Sigmoid colon (tissue), 7 donors: Measurements from ENCODE around the gene GOPC. TPM values are rescaled to one million over a fixed set of nuclear protein-coding genes. Genes with fewer than 3 reads are reported as not detected.

ENCODE experiments used
- DNase-seq: peaks from one replicate; pipeline ENCODE4 v3.0.0-alpha.2; 2019
- H3K27ac ChIP-seq, 4 donors: fragments of 200-600 bp; sonication (generic); one replicate each; pipeline ENCODE4 v1.5.1; 2016 to 2019; ENCODE audit warnings: mild to moderate bottlenecking in 1 of 4
- H3K27me3 ChIP-seq, 3 donors: fragments of 200-600 bp; sonication (generic); one replicate each; pipeline ENCODE4 v1.5.1; 2019; ENCODE audit warnings: mild to moderate bottlenecking in 1 of 3
- H3K36me3 ChIP-seq, 4 donors: fragments of 200-600 bp; sonication (generic); one replicate each; pipeline ENCODE4 v1.5.1; 2016 to 2019
- H3K4me1 ChIP-seq, 4 donors: fragments of 200-600 bp; sonication (generic); one replicate each; pipeline ENCODE4 v1.5.1; 2017 to 2019
- H3K4me3 ChIP-seq, 4 donors: fragments of 200-600 bp; sonication (generic); one replicate each; pipeline ENCODE4 v1.5.1; 2017 to 2019; ENCODE audit warnings: mild to moderate bottlenecking in 2 of 4, moderate library complexity in 1 of 4
- H3K9me3 ChIP-seq, 4 donors: fragments of 200-600 bp in 3 of 4; sonication (generic) in 3 of 4; one replicate each; pipeline versions ENCODE4 v1.5.1 to v1.6.1; 2013 to 2019
- EP300 ChIP-seq, 4 donors: sonication (generic); formaldehyde crosslinking; IDR thresholded peaks; one replicate each; pipeline ENCODE4 v1.6.1; 2017; ENCODE audit warnings: antibody characterized with exemption in 4 of 4
- POLR2A ChIP-seq, 2 donors: fragments of 450-650 bp; IDR thresholded peaks; one replicate each; pipeline ENCODE4 v1.6.1; 2016; ENCODE audit warnings: antibody characterized with exemption in 2 of 2, mild to moderate bottlenecking in 2 of 2, moderate library complexity in 2 of 2
- POLR2AphosphoS5 ChIP-seq, 4 donors: sonication (generic); formaldehyde crosslinking; IDR thresholded peaks; one replicate each; pipeline ENCODE4 v1.6.1; 2017; ENCODE audit warnings: antibody characterized with exemption in 4 of 4
- WGBS, 2 donors: extraction: QIAGEN DNeasy Blood & Tissue Kit; methylation state at CpG; one replicate each; pipeline ENCODE4 v1.1.7; 2013; 5-methylcytosine and 5-hydroxymethylcytosine counted together
- intact Hi-C: fragments of 100-400 bp; cut with DNase I; formaldehyde crosslinking; loops from one replicate; pipeline ENCODE4 v1.15.1; 2023
- polyA plus RNA-seq, 3 donors: library from polyadenylated mRNA; stranded (reverse); fragments of 200-250 nt; gene quantifications; one replicate each; pipeline ENCODE4 v1.2.3, GENCODE V29; 2013
- total RNA-seq, 4 donors: library from RNA; depleted of rRNA; stranded (reverse); fragments of >200 nt; gene quantifications; one replicate each; pipeline ENCODE4 v1.1.0, GENCODE V29; 2016
- TF ChIP-seq, protein P1 (sequence below), 4 experiments: fragments of 450-650 bp in 3 of 4; fragments of 200-600 bp in 1 of 4; IDR thresholded peaks; one replicate each; pipeline ENCODE4 v1.5.1; 2016 to 2019; ENCODE audit warnings: antibody characterized with exemption in 4 of 4, mild to moderate bottlenecking in 3 of 4, moderate library complexity in 2 of 4
- donor health status: healthy with polysubstance abuse.
- donor health status: Bipolar disorder and iron deficiency.
- donor health status: healthy.

The GOPC gene
- total and polyA plus RNA-seq, 7 donors: 14.8 to 28.1 (median 26.0) TPM

DNA sequence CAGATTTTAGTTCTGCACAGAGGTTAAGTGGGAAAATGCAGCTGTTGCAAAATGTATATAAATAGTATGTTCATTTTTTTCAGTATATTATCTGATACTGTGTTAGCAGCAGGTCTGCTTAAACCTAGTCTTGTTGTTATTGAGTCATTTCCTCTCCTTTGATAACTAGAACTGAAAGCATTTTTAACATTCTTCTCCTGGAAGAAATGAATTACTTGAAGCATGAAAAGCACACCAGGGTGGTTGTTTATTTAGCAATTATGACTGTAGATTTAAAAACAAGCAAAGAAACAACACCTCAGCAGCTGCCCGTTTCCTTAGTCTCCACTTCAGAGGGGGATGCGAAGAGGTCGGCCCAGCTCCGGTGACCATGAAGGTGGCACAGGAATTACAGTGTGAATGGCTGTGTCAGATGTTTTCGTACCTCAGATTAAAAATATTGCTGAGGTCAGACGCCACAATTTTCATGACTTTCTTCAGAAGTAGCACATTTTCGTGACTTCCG, 53.5 kb downstream of the GOPC start:
- H3K9me3 ChIP-seq: no peaks in the 10 kb centered on the region
- H3K27ac ChIP-seq: no peak overlapping the region
- no peaks in the 10 kb centered on the region for H3K36me3 ChIP-seq
- H3K4me1 ChIP-seq: peaks cover 0 to 17% (median 9%) of the 10 kb centered on the region in 4 donors
- TF ChIP-seq EP300 (IDR thresholded peaks at IDR 0.05) (no peak), POLR2A (IDR thresholded peaks at IDR 0.05) (no peak), POLR2AphosphoS5 (IDR thresholded peaks at IDR 0.05) (no peak)
- TF ChIP-seq, protein P1, sequence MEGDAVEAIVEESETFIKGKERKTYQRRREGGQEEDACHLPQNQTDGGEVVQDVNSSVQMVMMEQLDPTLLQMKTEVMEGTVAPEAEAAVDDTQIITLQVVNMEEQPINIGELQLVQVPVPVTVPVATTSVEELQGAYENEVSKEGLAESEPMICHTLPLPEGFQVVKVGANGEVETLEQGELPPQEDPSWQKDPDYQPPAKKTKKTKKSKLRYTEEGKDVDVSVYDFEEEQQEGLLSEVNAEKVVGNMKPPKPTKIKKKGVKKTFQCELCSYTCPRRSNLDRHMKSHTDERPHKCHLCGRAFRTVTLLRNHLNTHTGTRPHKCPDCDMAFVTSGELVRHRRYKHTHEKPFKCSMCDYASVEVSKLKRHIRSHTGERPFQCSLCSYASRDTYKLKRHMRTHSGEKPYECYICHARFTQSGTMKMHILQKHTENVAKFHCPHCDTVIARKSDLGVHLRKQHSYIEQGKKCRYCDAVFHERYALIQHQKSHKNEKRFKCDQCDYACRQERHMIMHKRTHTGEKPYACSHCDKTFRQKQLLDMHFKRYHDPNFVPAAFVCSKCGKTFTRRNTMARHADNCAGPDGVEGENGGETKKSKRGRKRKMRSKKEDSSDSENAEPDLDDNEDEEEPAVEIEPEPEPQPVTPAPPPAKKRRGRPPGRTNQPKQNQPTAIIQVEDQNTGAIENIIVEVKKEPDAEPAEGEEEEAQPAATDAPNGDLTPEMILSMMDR (IDR thresholded peaks at IDR 0.05): no peak
- WGBS, 2 donors: 72 to 89% methylated on average over 8 of the region's 8 CpGs
- intact Hi-C loops: loop anchor here (5.0 kb wide), 1 partner anchor 67 kb away; the partner anchor contains the start of gene DCBLD1
- H3K4me3 ChIP-seq: peak overlapping the region in 1 of 4 donors; percentile 46
- no peak for DNase-seq
- no peaks in the 10 kb centered on the region for H3K27me3 ChIP-seq

DNA sequence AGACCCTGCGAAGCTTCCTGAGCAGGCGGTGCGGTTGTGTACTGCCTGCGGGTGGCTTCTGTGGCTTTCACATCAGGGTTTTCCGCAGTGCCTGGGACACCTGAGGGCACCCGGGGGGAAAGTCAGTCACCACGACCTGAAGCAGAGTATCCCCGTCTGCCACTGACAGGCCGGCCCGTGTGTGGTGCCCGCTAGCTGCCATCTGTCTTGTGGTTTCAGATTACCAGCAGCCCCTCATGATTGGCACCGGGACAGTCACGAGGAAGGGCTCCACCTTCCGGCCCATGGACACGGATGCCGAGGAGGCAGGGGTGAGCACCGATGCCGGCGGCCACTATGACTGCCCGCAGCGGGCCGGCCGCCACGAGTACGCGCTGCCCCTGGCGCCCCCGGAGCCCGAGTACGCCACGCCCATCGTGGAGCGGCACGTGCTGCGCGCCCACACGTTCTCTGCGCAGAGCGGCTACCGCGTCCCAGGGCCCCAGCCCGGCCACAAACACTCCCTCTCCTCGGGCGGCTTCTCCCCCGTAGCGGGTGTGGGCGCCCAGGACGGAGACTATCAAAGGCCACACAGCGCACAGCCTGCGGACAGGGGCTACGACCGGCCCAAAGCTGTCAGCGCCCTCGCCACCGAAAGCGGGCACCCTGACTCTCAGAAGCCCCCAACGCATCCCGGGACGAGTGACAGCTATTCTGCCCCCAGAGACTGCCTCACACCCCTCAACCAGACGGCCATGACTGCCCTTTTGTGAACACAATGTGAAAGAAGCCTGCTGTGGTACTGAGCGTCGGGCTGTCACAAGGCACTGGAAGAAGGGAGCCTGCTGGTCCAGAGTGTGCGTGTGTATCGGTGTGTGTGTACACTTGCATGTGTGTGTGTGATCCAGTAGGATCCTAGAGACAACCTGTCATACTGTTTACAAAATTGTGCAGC, 54.4 kb downstream of the GOPC start:
- peaks cover 0 to 17% (median 9%) of the 10 kb centered on the region in 4 donors for H3K4me1 ChIP-seq
- H3K36me3 ChIP-seq: no peaks in the 10 kb centered on the region
- no peaks in the 10 kb centered on the region for H3K9me3 ChIP-seq
- 46 to 88% methylated on average over 64 of the region's 64 CpGs for WGBS, 2 donors
- peak overlapping the region; percentile 31 to 64 (median 48) for H3K27ac ChIP-seq
- TF ChIP-seq EP300 (IDR thresholded peaks at IDR 0.05) (no peak), POLR2A (IDR thresholded peaks at IDR 0.05) (no peak), POLR2AphosphoS5 (IDR thresholded peaks at IDR 0.05) (no peak)
- TF ChIP-seq, protein P1 (IDR thresholded peaks at IDR 0.05): no peak
- DNase-seq: peak; percentile 74
- peak overlapping the region; percentile 31 to 57 (median 46) for H3K4me3 ChIP-seq
- no peaks in the 10 kb centered on the region for H3K27me3 ChIP-seq
- intact Hi-C loops: loop anchor here (5.0 kb wide), 1 partner anchor 66 kb away; the partner anchor contains the start of gene DCBLD1

DNA sequence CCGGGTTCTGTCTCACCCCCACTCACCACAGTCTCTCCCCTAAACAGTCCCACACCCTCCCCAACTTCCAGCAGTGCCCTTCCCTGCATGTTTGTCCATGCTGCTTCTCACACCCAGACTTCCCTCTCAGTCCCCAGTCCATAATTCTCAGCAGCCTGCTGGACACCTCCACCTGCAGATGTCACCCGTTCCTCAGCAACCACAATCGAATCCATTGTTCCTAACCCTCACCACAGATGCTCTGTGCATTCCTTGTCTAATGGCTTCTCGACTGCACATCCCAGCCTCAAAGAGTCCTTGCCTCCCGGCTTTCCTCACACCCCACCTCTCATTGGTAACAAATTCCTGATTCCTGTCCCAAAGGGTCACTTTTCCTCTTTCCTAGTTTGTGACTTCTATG, 55.6 kb downstream of the GOPC start:
- Histone ChIP-seq H3K4me3 (no peak overlapping the region), H3K9me3 (no peaks in the 10 kb centered on the region), H3K36me3 (no peaks in the 10 kb centered on the region), H3K27ac (no peak overlapping the region), H3K4me1 (peaks cover 0 to 17% (median 9%) of the 10 kb centered on the region in 4 donors), H3K27me3 (no peaks in the 10 kb centered on the region)
- DNase-seq: no peak
- TF ChIP-seq POLR2A (IDR thresholded peaks at IDR 0.05): no peak
- TF ChIP-seq, protein P1 (IDR thresholded peaks at IDR 0.05): no peak
- no peak for TF ChIP-seq POLR2AphosphoS5 (IDR thresholded peaks at IDR 0.05)
- no peak for TF ChIP-seq EP300 (IDR thresholded peaks at IDR 0.05)
- WGBS, 2 donors: 88 to 92% methylated on average over 5 of the region's 5 CpGs
- intact Hi-C loops: loop anchor here (5.0 kb wide), 1 partner anchor 64 kb away; the partner anchor contains the start of gene DCBLD1

DNA sequence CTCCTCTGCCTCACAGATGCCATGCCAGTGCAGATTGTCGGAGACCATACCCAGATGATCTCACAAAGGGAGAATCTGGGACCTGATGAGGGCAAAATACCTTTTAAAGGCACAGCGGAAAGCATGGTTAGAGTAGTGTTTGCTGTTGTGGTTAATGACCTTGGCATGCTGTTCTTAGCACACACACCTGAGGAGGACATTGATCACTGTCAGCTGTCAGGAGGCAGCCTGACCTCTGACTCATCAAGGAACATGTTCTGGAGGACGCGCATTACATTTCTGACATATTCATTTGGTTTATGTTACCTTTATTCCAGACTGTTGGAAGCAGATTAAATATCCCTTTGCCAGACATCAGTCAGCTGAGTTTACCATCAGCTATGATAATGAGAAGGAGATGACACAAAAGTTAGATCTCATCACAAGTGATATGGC, 57.1 kb downstream of the GOPC start:
- H3K4me1 ChIP-seq: peaks cover 0 to 17% (median 9%) of the 10 kb centered on the region in 4 donors
- peaks cover 0 to 3% (median 0%) of the 10 kb centered on the region in 4 donors for H3K36me3 ChIP-seq
- TF ChIP-seq EP300 (IDR thresholded peaks at IDR 0.05): no peak
- TF ChIP-seq POLR2A (IDR thresholded peaks at IDR 0.05): no peak
- no peak for TF ChIP-seq POLR2AphosphoS5 (IDR thresholded peaks at IDR 0.05)
- TF ChIP-seq, protein P1 (IDR thresholded peaks at IDR 0.05): no peak
- no peak for DNase-seq
- H3K4me3 ChIP-seq: no peak overlapping the region
- H3K9me3 ChIP-seq: no peaks in the 10 kb centered on the region
- no peak overlapping the region for H3K27ac ChIP-seq
- 91 to 96% methylated on average over 4 of the region's 4 CpGs for WGBS, 2 donors
- no peaks in the 10 kb centered on the region for H3K27me3 ChIP-seq
- intact Hi-C loops: loop anchor here (5.0 kb wide), 1 partner anchor 63 kb away; the partner anchor contains the start of gene DCBLD1
